HCT116 (cell line): ENCODE measurements around the gene TTF2. TPM values are rescaled to one million over a fixed set of nuclear protein-coding genes. Genes with fewer than 3 reads are reported as not detected.

ENCODE experiments used
- ATAC-seq: fragments of 200-7000 bp; cut with Tn5 transposase; 2 replicates; pipeline ENCODE4 v1.9.1; 2020; ENCODE audit warnings: mild to moderate bottlenecking, moderate library complexity
- BruUV-seq: library from RNA; stranded (reverse); fragments of 400-500 nt; replicated peaks from 2 replicates; lab custom pipeline; 2021; lab: Mats Ljungman, UMichigan
- CTCF ChIA-PET: fragments of 300-600 bp; sonication (Branson Sonifier 250); formaldehyde crosslinking; loops from one replicate; lab custom pipeline; 2021; ENCODE audit warnings: antibody characterized with exemption; lab: Charles Lee
- POLR2A ChIA-PET: fragments of 300-600, 350-600 bp; sonication (Branson Sonifier 250); formaldehyde crosslinking; loops from one replicate; lab custom pipeline; 2021; ENCODE audit warnings: antibody characterized with exemption; lab: Charles Lee
- RAD21 ChIA-PET, 2 experiments: fragments of 300-600 bp; sonication (Branson Sonifier 250); formaldehyde crosslinking; loops; one replicate each; lab custom pipeline; 2023; ENCODE audit warnings: low total read pairs in 2 of 2; ENCODE audit not compliant: uncharacterized antibody in 2 of 2, unreplicated experiment in 2 of 2, low non-redundant PET in 1 of 2; lab: Charles Lee
- DNase-seq: peaks from one replicate; pipeline ENCODE4 v3.0.0-alpha.2; 2010; ENCODE audit warnings: low read depth, low spot score
- H2AFZ ChIP-seq: fragments of 200-600 bp; shearing (Covaris generic), sonication (generic); 2 replicates; pipeline ENCODE4 v1.6.1; 2017; ENCODE audit warnings: low read depth, mixed run types, mixed read lengths, antibody characterized with exemption, low read length; ENCODE audit not compliant: poor library complexity, severe bottlenecking
- H3K27ac ChIP-seq: 2 replicates; pipeline ENCODE4 v1.5.1; 2012; ENCODE audit warnings: low read depth, low read length
- H3K27me3 ChIP-seq: fragments of 200-600 bp; sonication (generic); 2 replicates; pipeline ENCODE4 v1.6.1; 2016; ENCODE audit warnings: mixed run types, low read length, mixed read lengths; ENCODE audit not compliant: insufficient read depth
- H3K36me3 ChIP-seq, 2 experiments: fragments of 200-500 bp in 1 of 2; fragments of 200-600 bp in 1 of 2; sonication (Bioruptor generic) in 1 of 2; sonication (generic) in 1 of 2; 2 replicates each; pipeline versions ENCODE4 v1.5.1 to v1.6.1; 2014 to 2016; ENCODE audit warnings: low read length in 2 of 2, inconsistent platforms in 1 of 2, mixed read lengths in 1 of 2, mixed run types in 1 of 2; ENCODE audit not compliant: insufficient read depth in 2 of 2, control insufficient read depth in 1 of 2
- H3K4me1 ChIP-seq, 2 experiments: fragments of 200-600 bp in 1 of 2; sonication (generic) in 1 of 2; 2 replicates each; pipeline versions ENCODE4 v1.5.1 to v1.6.1; 2012 to 2017; ENCODE audit warnings: low read length in 2 of 2, inconsistent platforms in 1 of 2, mild to moderate bottlenecking in 1 of 2, mixed read lengths in 1 of 2, mixed run types in 1 of 2, moderate library complexity in 1 of 2; ENCODE audit not compliant: insufficient read depth in 2 of 2, control insufficient read depth in 1 of 2
- H3K4me2 ChIP-seq: fragments of 200-600 bp; sonication (generic); 2 replicates; pipeline ENCODE4 v1.6.1; 2017; ENCODE audit warnings: mixed run types, low read length, mixed read lengths
- H3K4me3 ChIP-seq, 2 experiments: fragments of 200-600 bp in 1 of 2; sonication (generic) in 1 of 2; replicated peaks in 1 of 2; 2 replicates each; pipeline ENCODE4 v1.5.1; 2011 to 2016; ENCODE audit warnings: low read length in 2 of 2, control low read depth in 1 of 2, low read depth in 1 of 2, mild to moderate bottlenecking in 1 of 2, mixed read lengths in 1 of 2, mixed run types in 1 of 2
- H3K79me2 ChIP-seq: fragments of 200-600 bp; sonication (generic); 2 replicates; pipeline ENCODE4 v1.6.1; 2017; ENCODE audit warnings: mild to moderate bottlenecking, mixed run types, low read length, moderate library complexity, mixed read lengths; ENCODE audit not compliant: insufficient read depth
- H3K9ac ChIP-seq: fragments of 200-600 bp; sonication (generic); 2 replicates; pipeline ENCODE4 v1.6.1; 2016; ENCODE audit warnings: low read length, mixed read lengths
- H3K9me2 ChIP-seq: fragments of 200-600 bp; sonication (generic), shearing (Covaris generic); 2 replicates; pipeline ENCODE4 v1.6.1; 2017; ENCODE audit warnings: mixed run types, mild to moderate bottlenecking, moderate library complexity; ENCODE audit not compliant: insufficient read depth
- H3K9me3 ChIP-seq, 2 experiments: fragments of 200-500 bp in 1 of 2; fragments of 200-600 bp in 1 of 2; sonication (Bioruptor generic) in 1 of 2; sonication (generic) in 1 of 2; 2 replicates each; pipeline ENCODE4 v1.6.1; 2014 to 2017; ENCODE audit warnings: low read length in 2 of 2, mixed read lengths in 2 of 2, inconsistent platforms in 1 of 2, low read depth in 1 of 2, mild to moderate bottlenecking in 1 of 2, mixed run types in 1 of 2, moderate library complexity in 1 of 2; ENCODE audit not compliant: control insufficient read depth in 1 of 2, insufficient read depth in 1 of 2
- H4K20me1 ChIP-seq: fragments of 200-600 bp; sonication (generic), shearing (Covaris generic); 2 replicates; pipeline ENCODE4 v1.6.1; 2017; ENCODE audit warnings: mixed run types, mild to moderate bottlenecking, moderate library complexity; ENCODE audit not compliant: insufficient read depth
- CEBPB ChIP-seq: IDR thresholded peaks from 2 replicates; pipeline ENCODE4 v1.6.1; 2012; ENCODE audit warnings: low read depth
- EGR1 ChIP-seq: IDR thresholded peaks from 2 replicates; pipeline ENCODE4 v1.6.1; 2012; ENCODE audit warnings: low read depth
- ELF1 ChIP-seq: IDR thresholded peaks from 2 replicates; pipeline ENCODE4 v1.6.1; 2012; ENCODE audit warnings: low read depth, borderline replicate concordance
- EZH2 ChIP-seq: fragments of 200-600 bp; sonication (generic); IDR thresholded peaks from 2 replicates; pipeline ENCODE4 v1.6.1; 2017; ENCODE audit warnings: antibody characterized with exemption, mixed run types
- EZH2phosphoT487 ChIP-seq: fragments of 200-600 bp; IDR thresholded peaks from 2 replicates; pipeline ENCODE4 v1.6.1; 2018; ENCODE audit warnings: antibody characterized with exemption, borderline replicate concordance
- FOSL1 ChIP-seq: IDR thresholded peaks from 2 replicates; pipeline ENCODE4 v1.6.1; 2012; ENCODE audit warnings: low read depth
- RAD21 ChIP-seq: IDR thresholded peaks from 2 replicates; pipeline ENCODE4 v1.6.1; 2012; ENCODE audit warnings: low read depth, mild to moderate bottlenecking
- YY1 ChIP-seq: IDR thresholded peaks from 2 replicates; pipeline ENCODE4 v1.6.1; 2011; ENCODE audit warnings: low read length, low read depth, moderate library complexity, mild to moderate bottlenecking; ENCODE audit not compliant: insufficient replicate concordance; ENCODE audit errors: extremely low read depth
- ZFX ChIP-seq: fragments of 450-650 bp; IDR thresholded peaks from 2 replicates; pipeline ENCODE4 v1.6.1; 2017
- ZNF274 ChIP-seq: fragments of 200-500 bp; sonication (Bioruptor generic); IDR thresholded peaks from 2 replicates; pipeline ENCODE4 v1.6.1; 2014; ENCODE audit warnings: mild to moderate bottlenecking, low read depth, low read length, inconsistent platforms
- intact Hi-C: fragments of 100-400 bp; cut with micrococcal nuclease; formaldehyde crosslinking; loops from 2 replicates; pipeline ENCODE4 v1.10.0; 2022
- total RNA-seq: library from RNA; stranded (reverse); gene quantifications from one replicate; pipeline ENCODE4 v1.2.1, GENCODE V29; 2021; ENCODE audit not compliant: unreplicated experiment
- TF ChIP-seq, protein P1 (sequence below): IDR thresholded peaks from 2 replicates; pipeline ENCODE4 v1.6.1; 2012; ENCODE audit warnings: low read depth
- TF ChIP-seq, protein P2 (sequence below), 3 experiments: fragments of 200-600 bp in 1 of 3; sonication (generic) in 1 of 3; IDR thresholded peaks in 2 of 3; conservative IDR thresholded peaks in 1 of 3; 2 replicates each; pipeline ENCODE4 v1.5.1; 2012 to 2017; ENCODE audit warnings: low read depth in 2 of 3, low read length in 2 of 3, antibody characterized with exemption in 1 of 3, borderline replicate concordance in 1 of 3, control low read depth in 1 of 3, mild to moderate bottlenecking in 1 of 3, mixed read lengths in 1 of 3, mixed run types in 1 of 3, moderate library complexity in 1 of 3; ENCODE audit not compliant: insufficient read depth in 1 of 3
- TF ChIP-seq, protein P3 (sequence below): IDR thresholded peaks from 2 replicates; pipeline ENCODE4 v1.6.1; 2011; ENCODE audit warnings: mild to moderate bottlenecking, low read length, moderate library complexity; ENCODE audit not compliant: insufficient replicate concordance; ENCODE audit errors: extremely low read depth

TTF2 gene
- total RNA-seq, 1 experiment from 2014 or later = 60.3 TPM

DNA sequence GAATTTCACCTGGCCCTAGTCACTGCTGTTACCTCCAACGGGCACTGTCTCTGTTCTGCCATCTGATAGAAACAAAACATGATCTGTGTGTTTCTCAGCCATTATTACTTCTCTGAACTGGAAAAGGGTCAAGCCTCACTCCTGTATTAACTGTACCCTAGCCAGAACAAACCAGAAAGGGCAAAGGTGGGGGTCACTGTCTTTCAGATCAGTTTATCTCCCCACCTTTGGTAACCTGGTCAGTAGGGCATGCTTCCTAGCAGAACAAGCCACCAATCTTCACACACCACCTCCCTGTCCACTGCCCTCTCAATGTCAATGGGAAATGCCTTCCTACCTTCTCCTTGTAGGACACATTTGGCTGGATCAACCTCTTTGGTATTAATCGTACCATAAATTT lies 57.6 kb downstream of the TTF2 start:
- no peak overlapping the region for H3K9ac ChIP-seq
- no peak overlapping the region for H2AFZ ChIP-seq
- POLR2A ChIA-PET = no interaction called here
- H3K4me3 ChIP-seq = no peak overlapping the region
- no peak overlapping the region for H3K27ac ChIP-seq
- no peaks in the 10 kb centered on the region for H3K27me3 ChIP-seq
- peaks cover 0 to 14% of the 10 kb centered on the region in 2 experiments; a peak in 1 of 4 replicates for H3K4me1 ChIP-seq
- no peak overlapping the region for H3K4me2 ChIP-seq
- RAD21 ChIA-PET = no interaction called here
- CTCF ChIA-PET = no interaction called here
- ATAC-seq = no peak
- H3K9me3 ChIP-seq = no peaks in the 10 kb centered on the region
- no peaks in the 10 kb centered on the region for H4K20me1 ChIP-seq
- no TSS peak for BruUV-seq
- no peaks in the 10 kb centered on the region for H3K79me2 ChIP-seq
- H3K36me3 ChIP-seq = 0 out of 4 replicates have a peak, but pooled peaks cover 0 to 2% of the 10 kb centered on the region in 2 experiments
- TF ChIP-seq YY1 (no peak), EGR1 (no peak), CEBPB (no peak), ZNF274 (no peak), FOSL1 (no peak), ELF1 (no peak), RAD21 (no peak), EZH2 (no peak), EZH2phosphoT487 (no peak), ZFX (no peak)
- TF ChIP-seq, protein P1, sequence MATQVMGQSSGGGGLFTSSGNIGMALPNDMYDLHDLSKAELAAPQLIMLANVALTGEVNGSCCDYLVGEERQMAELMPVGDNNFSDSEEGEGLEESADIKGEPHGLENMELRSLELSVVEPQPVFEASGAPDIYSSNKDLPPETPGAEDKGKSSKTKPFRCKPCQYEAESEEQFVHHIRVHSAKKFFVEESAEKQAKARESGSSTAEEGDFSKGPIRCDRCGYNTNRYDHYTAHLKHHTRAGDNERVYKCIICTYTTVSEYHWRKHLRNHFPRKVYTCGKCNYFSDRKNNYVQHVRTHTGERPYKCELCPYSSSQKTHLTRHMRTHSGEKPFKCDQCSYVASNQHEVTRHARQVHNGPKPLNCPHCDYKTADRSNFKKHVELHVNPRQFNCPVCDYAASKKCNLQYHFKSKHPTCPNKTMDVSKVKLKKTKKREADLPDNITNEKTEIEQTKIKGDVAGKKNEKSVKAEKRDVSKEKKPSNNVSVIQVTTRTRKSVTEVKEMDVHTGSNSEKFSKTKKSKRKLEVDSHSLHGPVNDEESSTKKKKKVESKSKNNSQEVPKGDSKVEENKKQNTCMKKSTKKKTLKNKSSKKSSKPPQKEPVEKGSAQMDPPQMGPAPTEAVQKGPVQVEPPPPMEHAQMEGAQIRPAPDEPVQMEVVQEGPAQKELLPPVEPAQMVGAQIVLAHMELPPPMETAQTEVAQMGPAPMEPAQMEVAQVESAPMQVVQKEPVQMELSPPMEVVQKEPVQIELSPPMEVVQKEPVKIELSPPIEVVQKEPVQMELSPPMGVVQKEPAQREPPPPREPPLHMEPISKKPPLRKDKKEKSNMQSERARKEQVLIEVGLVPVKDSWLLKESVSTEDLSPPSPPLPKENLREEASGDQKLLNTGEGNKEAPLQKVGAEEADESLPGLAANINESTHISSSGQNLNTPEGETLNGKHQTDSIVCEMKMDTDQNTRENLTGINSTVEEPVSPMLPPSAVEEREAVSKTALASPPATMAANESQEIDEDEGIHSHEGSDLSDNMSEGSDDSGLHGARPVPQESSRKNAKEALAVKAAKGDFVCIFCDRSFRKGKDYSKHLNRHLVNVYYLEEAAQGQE = no peak
- TF ChIP-seq, protein P2, sequence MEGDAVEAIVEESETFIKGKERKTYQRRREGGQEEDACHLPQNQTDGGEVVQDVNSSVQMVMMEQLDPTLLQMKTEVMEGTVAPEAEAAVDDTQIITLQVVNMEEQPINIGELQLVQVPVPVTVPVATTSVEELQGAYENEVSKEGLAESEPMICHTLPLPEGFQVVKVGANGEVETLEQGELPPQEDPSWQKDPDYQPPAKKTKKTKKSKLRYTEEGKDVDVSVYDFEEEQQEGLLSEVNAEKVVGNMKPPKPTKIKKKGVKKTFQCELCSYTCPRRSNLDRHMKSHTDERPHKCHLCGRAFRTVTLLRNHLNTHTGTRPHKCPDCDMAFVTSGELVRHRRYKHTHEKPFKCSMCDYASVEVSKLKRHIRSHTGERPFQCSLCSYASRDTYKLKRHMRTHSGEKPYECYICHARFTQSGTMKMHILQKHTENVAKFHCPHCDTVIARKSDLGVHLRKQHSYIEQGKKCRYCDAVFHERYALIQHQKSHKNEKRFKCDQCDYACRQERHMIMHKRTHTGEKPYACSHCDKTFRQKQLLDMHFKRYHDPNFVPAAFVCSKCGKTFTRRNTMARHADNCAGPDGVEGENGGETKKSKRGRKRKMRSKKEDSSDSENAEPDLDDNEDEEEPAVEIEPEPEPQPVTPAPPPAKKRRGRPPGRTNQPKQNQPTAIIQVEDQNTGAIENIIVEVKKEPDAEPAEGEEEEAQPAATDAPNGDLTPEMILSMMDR (IDR thresholded peaks at IDR 0.05 in 2 of 3, conservative IDR thresholded peaks at IDR 0.05 in 1 of 3; ENCODE audit: borderline replicate concordance in 1 of 3, insufficient read depth in 1 of 3, low read depth in 2 of 3, low read length in 2 of 3) = no peak
- TF ChIP-seq, protein P3, sequence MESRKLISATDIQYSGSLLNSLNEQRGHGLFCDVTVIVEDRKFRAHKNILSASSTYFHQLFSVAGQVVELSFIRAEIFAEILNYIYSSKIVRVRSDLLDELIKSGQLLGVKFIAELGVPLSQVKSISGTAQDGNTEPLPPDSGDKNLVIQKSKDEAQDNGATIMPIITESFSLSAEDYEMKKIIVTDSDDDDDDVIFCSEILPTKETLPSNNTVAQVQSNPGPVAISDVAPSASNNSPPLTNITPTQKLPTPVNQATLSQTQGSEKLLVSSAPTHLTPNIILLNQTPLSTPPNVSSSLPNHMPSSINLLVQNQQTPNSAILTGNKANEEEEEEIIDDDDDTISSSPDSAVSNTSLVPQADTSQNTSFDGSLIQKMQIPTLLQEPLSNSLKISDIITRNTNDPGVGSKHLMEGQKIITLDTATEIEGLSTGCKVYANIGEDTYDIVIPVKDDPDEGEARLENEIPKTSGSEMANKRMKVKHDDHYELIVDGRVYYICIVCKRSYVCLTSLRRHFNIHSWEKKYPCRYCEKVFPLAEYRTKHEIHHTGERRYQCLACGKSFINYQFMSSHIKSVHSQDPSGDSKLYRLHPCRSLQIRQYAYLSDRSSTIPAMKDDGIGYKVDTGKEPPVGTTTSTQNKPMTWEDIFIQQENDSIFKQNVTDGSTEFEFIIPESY = no peak
- TF ChIP-seq, all 23 proteins: peak for 0
- intact Hi-C loops = no loop called here
- no peaks in the 10 kb centered on the region for H3K9me2 ChIP-seq
- no peak for DNase-seq
